ENCODE results near the gene UVRAG. TPM values are rescaled to one million over a fixed set of nuclear protein-coding genes. Genes with fewer than 3 reads are reported as not detected.

The UVRAG gene
- total RNA-seq, 2 donors from 2014 or later, result 15.9 to 22.4 TPM

- DNase-seq (peak in 1 of 2 donors; percentile 44), ATAC-seq (no peak)
- intact Hi-C loops (cut with DNase I, micrococcal nuclease), result loop anchor here (2.0 to 10.0 kb wide), 3 partner anchors 66 to 353 kb away; no protein-coding TSS in a partner anchor
Measured at GRCh38 chr11:75801362-75802020, 13.5 kb upstream of the UVRAG start.

DNA sequence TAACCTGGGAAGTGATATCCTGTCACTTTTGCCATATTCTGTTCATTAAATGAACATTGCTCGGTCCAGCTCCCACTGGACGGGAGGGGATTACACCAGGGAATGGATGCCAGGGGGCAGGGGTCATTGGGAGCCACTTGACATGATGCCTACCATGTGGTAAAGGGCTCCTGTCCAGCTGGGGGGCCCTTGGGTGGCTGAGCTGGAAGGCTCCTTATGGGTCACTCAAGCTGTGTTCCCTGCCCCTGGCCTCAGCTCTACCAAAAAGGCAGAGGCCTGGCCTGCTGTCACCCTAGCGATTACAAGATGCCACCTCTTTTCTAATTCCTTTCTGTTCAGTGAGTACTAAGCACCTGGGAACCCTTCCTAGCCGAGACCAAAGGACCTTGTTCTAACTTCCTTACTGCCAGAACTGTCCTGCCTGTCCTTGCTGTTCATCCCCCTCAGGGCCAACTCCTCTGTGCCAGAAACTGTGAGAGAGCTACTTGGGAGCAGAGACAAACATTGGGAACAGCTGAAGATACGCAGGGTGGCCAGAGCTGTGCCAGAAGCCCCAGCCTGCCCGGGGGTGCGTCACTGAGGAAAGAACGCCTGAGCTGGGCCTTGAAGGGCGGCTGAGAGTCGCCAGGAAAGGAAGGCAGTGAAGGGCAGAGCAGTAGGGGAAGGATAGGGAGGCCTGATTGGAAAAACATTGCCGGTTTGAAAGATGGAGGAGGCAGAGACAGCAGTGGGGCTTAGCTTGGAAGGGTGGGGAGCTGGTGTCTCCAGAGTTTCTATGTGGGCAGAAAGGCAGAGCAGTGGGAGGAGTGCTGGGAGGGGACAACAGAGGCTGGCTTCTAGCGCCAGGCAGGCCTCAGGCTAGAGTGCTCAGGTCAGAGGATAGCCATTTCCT lies 12.7 kb upstream of the UVRAG start:
- intact Hi-C loops (cut with DNase I, micrococcal nuclease), result loop anchor here (2.0 to 10.0 kb wide), 3 partner anchors 65 to 353 kb away; no protein-coding TSS in a partner anchor
- ATAC-seq, result no peak
- DNase-seq, result no peak

- intact Hi-C loops (cut with DNase I, micrococcal nuclease), result loop anchor here (2.0 to 10.0 kb wide), 3 partner anchors 64 to 352 kb away; no protein-coding TSS in a partner anchor
- DNase-seq (peak; percentile 46 to 81), ATAC-seq (peak; percentile 92)
Measured at GRCh38 chr11:75802913-75803820, 11.8 kb upstream of the UVRAG start.

- no peak for ATAC-seq
- intact Hi-C loops (cut with DNase I, micrococcal nuclease), result loop anchor here in 1 of 2 donors (10.0 kb wide), 1 partner anchor 346 kb away; no protein-coding TSS in a partner anchor
- DNase-seq, result no peak
Measured at GRCh38 chr11:75809111-75809510, 5.9 kb upstream of the UVRAG start.

- no peak for DNase-seq
- intact Hi-C loops (cut with DNase I, micrococcal nuclease), result loop anchor here in 1 of 2 donors (10.0 kb wide), 1 partner anchor 345 kb away; no protein-coding TSS in a partner anchor
Measured at GRCh38 chr11:75809991-75810390, 5.0 kb upstream of the UVRAG start.

GRCh38 chr11:75810637-75811390 lies 4.2 kb upstream of the UVRAG start:
- ATAC-seq (no peak), DNase-seq (no peak)
- intact Hi-C loops (cut with DNase I, micrococcal nuclease), result no loop called here

More at GRCh38 chr11:75809991-75810390, 5.0 kb upstream of the UVRAG start:
- no peak for ATAC-seq

DNA sequence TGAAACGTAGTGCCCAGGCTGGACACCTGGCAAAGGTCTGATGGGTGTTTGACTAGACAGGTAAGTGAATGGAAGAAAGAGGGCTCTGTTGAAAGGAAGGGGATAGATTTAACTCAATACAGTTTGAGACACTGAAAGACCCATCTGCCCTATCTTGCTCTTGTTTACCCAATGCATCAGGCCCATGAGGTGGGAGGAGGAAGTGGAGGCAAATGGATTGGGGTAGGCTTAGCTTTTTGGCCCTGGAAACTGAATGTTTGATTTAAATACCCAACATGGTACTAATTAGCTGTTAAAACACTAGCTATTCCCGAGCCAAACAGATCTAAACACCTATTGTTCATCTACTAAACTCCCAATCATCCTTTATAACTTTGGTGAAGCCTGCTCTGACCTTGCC lies 3.5 kb upstream of the UVRAG start:
- intact Hi-C loops (cut with DNase I, micrococcal nuclease), result no loop called here
- no peak for DNase-seq

GRCh38 chr11:75812542-75813040 lies 2.4 kb upstream of the UVRAG start:
- no peak for ATAC-seq
- no peak for DNase-seq
- intact Hi-C loops (cut with DNase I, micrococcal nuclease), result no loop called here

More for the DNA sequence above, 3.5 kb upstream of the UVRAG start:
- ATAC-seq, result no peak

DNA sequence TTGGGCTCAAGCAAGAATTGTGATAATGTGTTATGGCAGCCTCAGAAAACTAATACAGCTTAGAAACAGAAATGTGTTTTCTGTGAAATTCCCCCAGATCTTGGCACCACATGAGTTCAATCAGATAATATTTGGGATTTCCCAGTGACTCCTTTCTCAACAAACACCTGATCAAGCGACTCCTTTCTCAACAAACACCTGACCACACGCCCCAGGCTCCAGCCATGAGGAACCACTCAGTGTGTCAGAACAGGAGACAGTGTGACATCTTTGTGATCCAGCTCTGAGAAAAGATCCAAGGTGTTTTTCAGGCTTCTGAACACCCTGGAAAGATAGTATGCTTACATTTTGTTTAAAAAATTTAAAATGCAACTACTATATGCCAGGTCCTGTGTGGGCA lies 1.9 kb upstream of the UVRAG start:
- ATAC-seq, result no peak
- intact Hi-C loops (cut with DNase I, micrococcal nuclease), result no loop called here

GRCh38 chr11:75813622-75814039 lies 1.4 kb upstream of the UVRAG start:
- no peak for ATAC-seq
- intact Hi-C loops (cut with DNase I, micrococcal nuclease), result no loop called here
- no peak for DNase-seq

More for the DNA sequence above, 1.9 kb upstream of the UVRAG start:
- DNase-seq, result no peak

GRCh38 chr11:75814363-75814676 lies 690 bp upstream of the UVRAG start:
- peak; percentile 62 for ATAC-seq
- intact Hi-C loops (cut with DNase I, micrococcal nuclease), result no loop called here
- no peak for DNase-seq

GRCh38 chr11:75815345-75816168 lies 547 bp downstream of the UVRAG start:
- intact Hi-C loops (cut with DNase I, micrococcal nuclease), result no loop called here
- ATAC-seq (peak; percentile 35), DNase-seq (peak in 1 of 2 donors; percentile 35)

GRCh38 chr11:75816561-75817239 lies 1.7 kb downstream of the UVRAG start:
- DNase-seq (no peak), ATAC-seq (no peak)
- intact Hi-C loops (cut with DNase I, micrococcal nuclease), result no loop called here

DNA sequence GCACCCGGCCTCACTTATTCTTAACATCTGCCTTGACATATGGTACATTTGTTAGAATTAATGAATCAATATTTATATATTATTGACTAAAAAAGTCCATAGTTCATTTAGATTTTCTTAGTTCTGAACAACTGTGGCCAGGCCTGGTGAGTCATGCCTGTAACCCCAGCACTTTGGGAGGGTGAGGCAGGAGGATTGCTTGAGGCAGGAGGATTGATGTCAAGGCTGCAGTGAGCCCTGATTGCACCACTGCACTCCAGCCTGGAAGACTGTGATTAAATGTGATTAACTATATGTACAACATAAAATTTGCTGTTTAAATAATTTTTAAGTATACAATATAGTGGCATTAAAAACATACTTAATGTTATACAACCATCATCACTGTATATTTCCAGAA lies 5.6 kb downstream of the UVRAG start:
- DNase-seq (no peak), ATAC-seq (no peak)
- intact Hi-C loops (cut with DNase I, micrococcal nuclease), result no loop called here

DNA sequence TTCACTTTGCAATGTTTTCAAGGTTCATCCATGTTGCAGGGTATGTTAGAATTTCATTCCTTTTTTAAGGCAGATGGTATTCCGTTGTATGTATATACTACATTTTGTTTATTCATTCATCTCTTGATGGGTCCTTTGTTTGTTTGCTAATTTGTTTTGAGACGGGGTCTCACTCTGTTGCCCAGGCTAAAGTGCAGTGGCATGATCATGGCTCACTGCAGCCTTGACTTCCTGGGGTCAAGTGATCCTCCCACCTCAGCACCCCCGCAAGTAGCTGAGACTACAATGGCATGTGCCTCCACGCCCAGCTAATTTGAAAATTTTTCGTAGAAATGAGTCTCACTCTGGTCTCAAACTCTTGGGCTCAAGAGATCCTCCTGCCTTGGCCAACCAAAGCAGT lies 6.2 kb downstream of the UVRAG start:
- no peak for ATAC-seq
- intact Hi-C loops (cut with DNase I, micrococcal nuclease), result no loop called here
- DNase-seq, result no peak

DNA sequence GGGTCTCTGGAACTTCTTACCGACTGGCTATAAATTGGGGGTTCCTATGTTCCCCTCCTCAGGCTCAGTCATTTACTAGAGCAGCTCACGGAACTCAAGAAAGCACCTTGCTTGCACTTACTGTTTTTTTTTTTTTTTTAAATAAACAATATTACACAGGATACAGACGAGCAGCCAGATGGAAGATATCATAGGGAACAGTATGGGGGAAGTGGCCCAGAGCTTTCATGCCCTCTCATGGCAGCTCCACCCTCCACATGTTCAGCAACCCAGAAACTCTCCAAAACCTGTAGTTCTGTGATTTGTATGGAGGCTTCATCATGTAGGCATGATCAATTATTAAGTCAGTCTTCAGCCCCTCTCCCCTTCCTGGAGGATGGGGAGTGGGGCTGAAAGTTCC lies 7.5 kb downstream of the UVRAG start:
- peak; percentile 31 for ATAC-seq
- intact Hi-C loops (cut with DNase I, micrococcal nuclease), result no loop called here
- DNase-seq, result no peak

DNA sequence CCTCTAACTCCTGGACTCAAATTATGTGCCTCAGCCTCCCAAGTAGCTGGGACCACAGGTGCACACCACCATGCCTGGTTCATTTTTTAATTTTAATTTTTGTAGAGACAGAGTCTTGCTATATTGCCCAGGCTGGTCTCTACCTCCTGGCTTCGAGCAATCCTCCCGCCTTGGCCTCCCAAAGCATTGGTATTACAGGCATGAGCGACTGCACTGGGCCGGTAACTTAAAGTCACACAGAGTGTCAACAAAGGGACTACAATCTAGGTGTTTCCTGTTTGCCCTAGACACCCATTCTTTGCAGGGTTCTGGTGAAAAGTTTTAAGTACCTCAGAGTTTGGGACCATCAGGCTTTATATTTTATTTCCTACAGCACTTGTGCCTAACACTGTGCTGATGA lies 8.4 kb downstream of the UVRAG start:
- DNase-seq (no peak), ATAC-seq (peak; percentile 60)
- intact Hi-C loops (cut with DNase I, micrococcal nuclease), result no loop called here

All from left colon (tissue), 2 donors.